ENCODE data around the gene CEP55. TPM values are rescaled to one million over a fixed set of nuclear protein-coding genes. Genes with fewer than 3 reads are reported as not detected.

The CEP55 gene
- total and polyA plus RNA-seq, 5 donors from 2014 or later, result 3.1 to 5.0 (median 4.6) TPM

DNA sequence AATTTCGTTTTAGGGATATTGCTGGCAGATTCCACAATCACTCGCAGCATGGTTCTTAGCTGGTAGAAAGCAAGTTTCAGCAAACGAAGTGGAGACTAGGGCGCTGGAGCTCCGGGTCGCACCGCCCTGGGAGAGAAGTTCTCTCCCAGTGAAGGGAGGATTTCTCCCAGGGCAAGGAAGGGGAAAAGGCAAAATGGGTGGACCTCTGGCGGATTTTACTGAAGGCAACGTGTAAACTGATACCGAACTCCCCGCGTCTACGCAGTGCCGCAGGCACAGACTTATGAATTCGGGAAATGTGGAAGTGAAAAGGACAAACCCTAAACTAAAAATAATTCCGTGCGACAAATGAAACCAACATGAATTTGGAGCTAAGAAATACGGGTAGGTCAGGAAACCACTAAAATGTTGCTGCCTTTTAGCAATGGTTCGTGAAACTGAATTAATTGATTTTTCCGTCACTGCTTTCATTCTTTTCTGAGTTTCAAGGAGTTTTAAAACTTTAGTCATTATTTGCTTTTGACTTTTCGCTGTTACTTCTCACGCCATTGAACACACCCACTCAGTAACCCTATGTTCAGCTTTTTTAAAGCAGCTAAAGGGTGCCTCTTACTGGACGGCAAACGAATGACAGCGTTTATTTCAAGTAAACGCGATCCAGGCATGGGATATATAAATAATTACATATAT, 14.1 kb upstream of the CEP55 start, which contains the start of gene MYOF:
TSS of gene MYOF (minus strand) at position 190 of the 690 bp plus-strand sequence. CDS start at position 50, 140 bp downstream.
- Mint-ChIP-seq H3K4me3 (peak within 1 kb of the TSS; percentile 66 to 95 (median 86)), H3K36me3 (no peaks in the 10 kb centered on the region), H3K4me1 (peaks cover 7 to 20% (median 10%) of the 10 kb centered on the region in 4 donors), H3K27me3 (peaks cover 29% of the 10 kb centered on the region), H3K27ac (peak within 1 kb of the TSS in 1 of 3 donors; percentile 41), H3K9me3 (no peaks in the 10 kb centered on the region)
- Histone ChIP-seq H3K9me3 (ENCODE audit: control insufficient read depth in 2 of 2, low read length in 2 of 2) (no peaks in the 10 kb centered on the region), H3K27ac (ENCODE audit: insufficient read depth, low read length, poor library complexity, severe bottlenecking) (no peak within 1 kb of the TSS), H3K4me3 (ENCODE audit: low read depth, low read length) (peak within 1 kb of the TSS; percentile 99), H3K27me3 (ENCODE audit: control insufficient read depth, insufficient read depth, low read length) (peaks cover 12% of the 10 kb centered on the region), H3K4me1 (ENCODE audit: control insufficient read depth, insufficient read depth, low read length, poor library complexity, severe bottlenecking) (peaks cover 7% of the 10 kb centered on the region), H3K36me3 (ENCODE audit: control insufficient read depth, insufficient read depth, low read length) (no peaks in the 10 kb centered on the region)
- DNase-seq (peak; percentile 28 to 83 (median 73)), ATAC-seq (ENCODE audit: low read depth in 2 of 2) (peak; percentile 87 to 88)

DNA sequence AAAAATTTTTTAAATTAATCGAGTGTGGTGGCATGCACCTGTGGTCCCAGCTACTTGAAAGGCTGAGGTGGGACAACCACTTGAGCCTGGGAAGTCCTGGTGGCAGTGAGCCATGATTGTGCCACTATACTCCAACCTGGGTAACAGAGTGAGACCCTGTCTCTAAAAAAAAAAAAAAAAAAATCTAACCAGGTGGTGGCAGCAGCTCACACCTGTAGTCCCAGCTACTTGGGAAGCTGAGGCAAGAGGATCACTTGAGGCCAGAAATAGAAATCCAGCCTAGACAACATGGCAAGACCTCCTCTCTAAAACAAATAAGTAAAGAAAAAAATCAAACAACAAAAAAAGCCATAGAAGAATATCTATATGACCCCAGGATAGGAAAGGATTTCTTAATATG, 10.7 kb upstream of the CEP55 start:
- H3K4me1 Mint-ChIP-seq, result peaks cover 7 to 20% (median 10%) of the 10 kb centered on the region in 4 donors

DNA sequence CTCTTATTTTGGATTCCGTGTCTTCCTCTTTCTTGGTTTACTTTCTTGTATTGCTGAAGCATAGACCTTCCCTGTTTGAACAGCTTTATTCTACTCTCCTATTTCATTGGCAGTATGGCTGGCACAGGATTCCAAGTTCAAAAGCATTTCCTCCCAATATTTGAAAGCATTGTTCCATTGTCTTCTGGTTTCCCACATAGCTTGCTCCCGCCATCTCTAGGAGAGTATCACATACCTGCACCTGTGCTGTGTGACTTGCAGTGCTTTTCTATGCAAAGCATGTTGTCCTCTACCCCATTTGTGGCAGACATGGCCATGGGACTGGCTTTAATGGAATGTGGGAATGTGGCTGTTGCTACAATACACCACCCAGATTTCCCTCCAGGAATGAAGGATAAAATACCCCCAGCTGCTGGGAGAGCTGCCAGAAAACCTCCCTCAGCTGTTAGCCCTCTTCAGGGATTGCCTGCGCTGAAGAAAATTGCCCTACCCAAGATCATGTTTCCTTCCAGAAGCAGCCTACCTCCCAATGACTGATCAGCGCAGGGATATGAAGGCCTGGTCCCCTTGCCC, 7.4 kb upstream of the CEP55 start:
- H3K27me3 ChIP-seq (ENCODE audit: control insufficient read depth, insufficient read depth, low read length), result no peaks in the 10 kb centered on the region
- no peak for DNase-seq
- Mint-ChIP-seq H3K27me3 (peaks cover 12% of the 10 kb centered on the region), H3K36me3 (no peaks in the 10 kb centered on the region), H3K9me3 (no peaks in the 10 kb centered on the region), H3K4me1 (no peaks in the 10 kb centered on the region), H3K27ac (no peak overlapping the region), H3K4me3 (no peak overlapping the region)
- H3K27ac ChIP-seq (ENCODE audit: insufficient read depth, low read length, poor library complexity, severe bottlenecking), result no peak overlapping the region
- H3K9me3 ChIP-seq (ENCODE audit: control insufficient read depth in 2 of 2, low read length in 2 of 2), result no peaks in the 10 kb centered on the region
- H3K36me3 ChIP-seq (ENCODE audit: control insufficient read depth, insufficient read depth, low read length), result no peaks in the 10 kb centered on the region
- no peak for ATAC-seq (ENCODE audit: low read depth in 2 of 2)
- H3K4me1 ChIP-seq (ENCODE audit: control insufficient read depth, insufficient read depth, low read length, poor library complexity, severe bottlenecking), result no peaks in the 10 kb centered on the region
- no peak overlapping the region for H3K4me3 ChIP-seq (ENCODE audit: low read depth, low read length)

More for the DNA sequence above, 10.7 kb upstream of the CEP55 start:
- peaks cover 7% of the 10 kb centered on the region for H3K4me1 ChIP-seq (ENCODE audit: control insufficient read depth, insufficient read depth, low read length, poor library complexity, severe bottlenecking)
- no peaks in the 10 kb centered on the region for H3K9me3 Mint-ChIP-seq
- H3K27ac ChIP-seq (ENCODE audit: insufficient read depth, low read length, poor library complexity, severe bottlenecking), result no peak overlapping the region
- no peak overlapping the region for H3K27ac Mint-ChIP-seq
- H3K36me3 ChIP-seq (ENCODE audit: control insufficient read depth, insufficient read depth, low read length), result no peaks in the 10 kb centered on the region
- no peak for ATAC-seq (ENCODE audit: low read depth in 2 of 2)
- no peak overlapping the region for H3K4me3 Mint-ChIP-seq
- H3K27me3 Mint-ChIP-seq, result peaks cover 34% of the 10 kb centered on the region
- H3K9me3 ChIP-seq (ENCODE audit: control insufficient read depth in 2 of 2, low read length in 2 of 2), result no peaks in the 10 kb centered on the region
- no peak for DNase-seq
- H3K27me3 ChIP-seq (ENCODE audit: control insufficient read depth, insufficient read depth, low read length), result peaks cover 12% of the 10 kb centered on the region
- H3K4me3 ChIP-seq (ENCODE audit: low read depth, low read length), result no peak overlapping the region
- no peaks in the 10 kb centered on the region for H3K36me3 Mint-ChIP-seq

DNA sequence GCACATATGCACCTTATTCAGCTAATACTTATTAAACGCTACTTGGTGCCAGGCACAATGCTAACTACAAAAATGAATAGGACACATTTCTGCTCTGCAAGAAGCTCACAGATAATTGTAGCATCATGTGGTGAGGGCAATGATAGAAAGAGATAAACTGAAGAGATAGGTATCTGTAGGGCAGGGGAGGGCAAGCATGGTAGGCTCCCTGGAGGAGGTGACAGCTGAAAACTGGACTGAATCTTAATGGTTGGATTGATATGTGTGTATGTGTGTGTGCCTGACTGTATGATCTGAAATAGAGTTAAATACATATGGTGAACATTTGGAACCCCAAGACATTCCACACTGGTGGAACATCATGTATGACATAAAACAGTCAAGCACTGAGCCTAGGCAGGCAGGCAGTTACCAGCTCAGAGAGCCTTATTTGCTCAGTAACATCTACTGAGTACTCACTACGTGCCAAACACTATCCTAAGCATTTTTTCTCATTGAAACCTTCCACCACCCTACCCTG, 4.8 kb upstream of the CEP55 start:
- H3K27me3 ChIP-seq (ENCODE audit: control insufficient read depth, insufficient read depth, low read length), result no peaks in the 10 kb centered on the region
- no peak overlapping the region for H3K27ac ChIP-seq (ENCODE audit: insufficient read depth, low read length, poor library complexity, severe bottlenecking)
- no peaks in the 10 kb centered on the region for H3K9me3 ChIP-seq (ENCODE audit: control insufficient read depth in 2 of 2, low read length in 2 of 2)
- H3K27me3 Mint-ChIP-seq, result peaks cover 7% of the 10 kb centered on the region
- H3K36me3 ChIP-seq (ENCODE audit: control insufficient read depth, insufficient read depth, low read length), result no peaks in the 10 kb centered on the region
- no peaks in the 10 kb centered on the region for H3K9me3 Mint-ChIP-seq
- H3K4me1 ChIP-seq (ENCODE audit: control insufficient read depth, insufficient read depth, low read length, poor library complexity, severe bottlenecking), result peaks cover 4% of the 10 kb centered on the region
- DNase-seq (no peak), ATAC-seq (ENCODE audit: low read depth in 2 of 2) (no peak)
- H3K4me3 Mint-ChIP-seq, result peak overlapping the region in 1 of 4 donors; percentile 16
- H3K27ac Mint-ChIP-seq, result no peak overlapping the region
- peaks cover 0 to 7% (median 5%) of the 10 kb centered on the region in 4 donors for H3K4me1 Mint-ChIP-seq
- no peaks in the 10 kb centered on the region for H3K36me3 Mint-ChIP-seq
- H3K4me3 ChIP-seq (ENCODE audit: low read depth, low read length), result no peak overlapping the region

DNA sequence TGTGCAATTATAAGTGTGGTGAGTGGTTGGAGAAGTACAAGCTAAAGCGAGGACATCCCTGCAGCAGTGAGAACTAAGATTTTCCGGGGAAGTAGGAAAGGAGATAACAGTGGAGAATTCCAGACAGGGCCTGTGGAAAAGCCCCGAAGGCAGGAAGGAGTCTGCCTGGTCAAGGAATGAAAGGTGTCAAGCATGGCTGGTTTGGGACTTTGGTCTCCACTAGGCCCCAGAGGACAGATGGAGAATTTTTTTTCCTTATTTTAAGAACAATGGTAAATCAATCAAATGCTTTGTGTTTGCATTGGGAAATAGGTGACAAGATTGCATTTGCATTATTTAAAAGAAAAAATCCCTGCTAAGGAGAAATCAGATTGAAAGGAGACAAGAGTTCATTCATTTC, 3.2 kb upstream of the CEP55 start:
- Mint-ChIP-seq H3K36me3 (no peaks in the 10 kb centered on the region), H3K27ac (no peak overlapping the region)

DNA sequence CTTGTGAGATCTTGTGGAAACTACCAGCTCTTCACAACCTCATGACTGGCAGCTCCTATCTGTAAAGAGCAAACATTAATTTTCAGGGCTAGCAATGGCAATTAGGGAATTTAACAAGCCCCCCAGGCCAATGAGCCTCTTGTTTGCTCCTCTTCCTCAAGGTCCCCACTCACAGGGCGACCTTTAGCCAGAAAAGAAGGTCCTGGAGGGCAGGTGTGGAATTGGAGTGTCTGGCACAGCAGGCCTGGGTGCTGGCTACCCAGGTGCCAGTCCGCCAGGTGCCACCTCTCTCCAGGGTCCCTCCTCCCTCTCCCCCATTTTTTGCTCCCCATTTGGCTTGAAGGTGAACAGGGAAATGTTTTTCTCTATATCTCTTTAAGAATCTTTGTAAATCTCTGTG, 1.9 kb upstream of the CEP55 start:
- no peaks in the 10 kb centered on the region for H3K27me3 Mint-ChIP-seq
- Histone ChIP-seq H3K4me1 (ENCODE audit: control insufficient read depth, insufficient read depth, low read length, poor library complexity, severe bottlenecking) (peaks cover 9% of the 10 kb centered on the region), H3K27me3 (ENCODE audit: control insufficient read depth, insufficient read depth, low read length) (no peaks in the 10 kb centered on the region), H3K9me3 (ENCODE audit: control insufficient read depth in 2 of 2, low read length in 2 of 2) (no peaks in the 10 kb centered on the region), H3K36me3 (ENCODE audit: control insufficient read depth, insufficient read depth, low read length) (no peaks in the 10 kb centered on the region), H3K4me3 (ENCODE audit: low read depth, low read length) (no peak overlapping the region), H3K27ac (ENCODE audit: insufficient read depth, low read length, poor library complexity, severe bottlenecking) (no peak overlapping the region)
- H3K9me3 Mint-ChIP-seq, result peaks cover 0 to 1% (median 0%) of the 10 kb centered on the region in 7 donors
- ATAC-seq (ENCODE audit: low read depth in 2 of 2) (no peak), DNase-seq (no peak)
- H3K4me1 Mint-ChIP-seq, result peaks cover 8 to 34% (median 22%) of the 10 kb centered on the region in 4 donors
- H3K4me3 Mint-ChIP-seq, result peak overlapping the region in 2 of 4 donors; percentile 70 to 77
- H3K36me3 Mint-ChIP-seq, result no peaks in the 10 kb centered on the region
- H3K27ac Mint-ChIP-seq, result peak overlapping the region in 1 of 3 donors; percentile 29

More for the DNA sequence above, 3.2 kb upstream of the CEP55 start:
- Mint-ChIP-seq H3K4me3 (peak overlapping the region in 1 of 4 donors; percentile 41), H3K9me3 (peaks cover 0 to 1% (median 0%) of the 10 kb centered on the region in 7 donors), H3K4me1 (peaks cover 0 to 21% (median 15%) of the 10 kb centered on the region in 4 donors), H3K27me3 (peaks cover 7% of the 10 kb centered on the region)
- Histone ChIP-seq H3K27ac (ENCODE audit: insufficient read depth, low read length, poor library complexity, severe bottlenecking) (no peak overlapping the region), H3K9me3 (ENCODE audit: control insufficient read depth in 2 of 2, low read length in 2 of 2) (no peaks in the 10 kb centered on the region), H3K36me3 (ENCODE audit: control insufficient read depth, insufficient read depth, low read length) (no peaks in the 10 kb centered on the region), H3K27me3 (ENCODE audit: control insufficient read depth, insufficient read depth, low read length) (no peaks in the 10 kb centered on the region), H3K4me1 (ENCODE audit: control insufficient read depth, insufficient read depth, low read length, poor library complexity, severe bottlenecking) (peaks cover 4% of the 10 kb centered on the region), H3K4me3 (ENCODE audit: low read depth, low read length) (no peak overlapping the region)
- no peak for DNase-seq
- ATAC-seq (ENCODE audit: low read depth in 2 of 2), result no peak

DNA sequence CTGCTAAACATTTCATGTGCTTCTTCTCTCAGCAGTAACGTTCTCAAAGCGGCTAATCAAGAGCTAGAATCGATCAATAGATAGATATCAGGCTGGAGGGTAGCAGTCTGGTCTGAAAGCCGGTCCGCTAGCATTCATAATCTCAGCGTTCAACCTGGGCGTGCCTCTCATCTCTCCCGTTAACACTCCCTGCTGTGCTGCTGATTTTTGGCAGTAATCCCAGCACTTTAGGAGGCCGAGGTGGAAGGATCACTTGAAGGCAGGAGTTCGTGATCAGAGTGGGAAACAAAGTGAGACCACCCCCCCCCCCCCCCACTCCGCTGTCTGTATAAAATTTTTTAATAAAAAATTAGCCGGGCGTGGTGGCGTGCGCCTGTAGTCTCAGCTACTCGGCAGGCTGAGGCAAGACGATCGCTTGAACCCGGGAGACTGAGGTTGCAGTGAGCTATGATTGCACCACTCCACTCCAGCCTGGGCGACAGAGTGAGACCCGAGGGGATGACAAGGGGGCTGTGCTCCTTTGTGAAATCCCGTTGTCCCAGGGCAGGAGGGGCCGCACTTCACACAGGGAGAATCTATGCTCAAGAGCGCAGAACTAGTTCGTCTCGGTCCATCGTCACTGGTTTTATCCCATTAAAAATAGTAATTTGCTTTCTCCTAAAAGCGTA, 624 bp upstream of the CEP55 start:
- H3K4me3 ChIP-seq (ENCODE audit: low read depth, low read length), result peak overlapping the region; percentile 94
- H3K4me3 Mint-ChIP-seq, result peak overlapping the region; percentile 93 to 99 (median 96)
- H3K9me3 Mint-ChIP-seq, result peaks cover 0 to 1% (median 0%) of the 10 kb centered on the region in 7 donors
- H3K36me3 ChIP-seq (ENCODE audit: control insufficient read depth, insufficient read depth, low read length), result no peaks in the 10 kb centered on the region
- no peaks in the 10 kb centered on the region for H3K27me3 ChIP-seq (ENCODE audit: control insufficient read depth, insufficient read depth, low read length)
- no peaks in the 10 kb centered on the region for H3K36me3 Mint-ChIP-seq
- peaks cover 8 to 44% (median 25%) of the 10 kb centered on the region in 4 donors for H3K4me1 Mint-ChIP-seq
- DNase-seq, result peak in 1 of 3 donors; percentile 37
- no peaks in the 10 kb centered on the region for H3K27me3 Mint-ChIP-seq
- peak overlapping the region; percentile 56 for H3K27ac ChIP-seq (ENCODE audit: insufficient read depth, low read length, poor library complexity, severe bottlenecking)
- H3K4me1 ChIP-seq (ENCODE audit: control insufficient read depth, insufficient read depth, low read length, poor library complexity, severe bottlenecking), result peaks cover 12% of the 10 kb centered on the region
- peak overlapping the region; percentile 52 to 91 (median 79) for H3K27ac Mint-ChIP-seq
- peak; percentile 8 to 16 for ATAC-seq (ENCODE audit: low read depth in 2 of 2)
- no peaks in the 10 kb centered on the region for H3K9me3 ChIP-seq (ENCODE audit: control insufficient read depth in 2 of 2, low read length in 2 of 2)
